ENCODE measurements around the gene CARS2. TPM values are rescaled to one million over a fixed set of nuclear protein-coding genes. Genes with fewer than 3 reads are reported as not detected.

Gene CARS2
- total RNA-seq, 1 experiment from 2014 or later = 41.9 TPM

- no peaks in the 10 kb centered on the region for H3K79me2 ChIP-seq (ENCODE audit: insufficient read depth, low read length)
- H3K4me1 ChIP-seq (ENCODE audit: insufficient read depth, low read length) = no peaks in the 10 kb centered on the region
- Mint-ChIP-seq H3K4me1 (no peaks in the 10 kb centered on the region), H3K27ac (no peak overlapping the region), H3K9me3 (peaks cover 26 to 35% of the 10 kb centered on the region in 2 experiments), H3K27me3 (ENCODE audit: low read depth) (no peaks in the 10 kb centered on the region), H3K36me3 (ENCODE audit: insufficient read depth in 1 of 3, low read depth in 3 of 3) (peaks cover 17 to 28% (median 23%) of the 10 kb centered on the region in 3 experiments), H3K4me3 (no peak overlapping the region)
- no peak overlapping the region for H3K4me2 ChIP-seq (ENCODE audit: insufficient read depth, insufficient read length, low read length)
- H2BK5ac ChIP-seq (ENCODE audit: insufficient read length, low read length) = no peak overlapping the region
- H3K9me3 ChIP-seq (ENCODE audit: control insufficient read depth, low read depth, low read length) = peaks cover 7% of the 10 kb centered on the region
- H2AFZ ChIP-seq (ENCODE audit: low read length) = no peak overlapping the region
- no peak overlapping the region for H3K56ac ChIP-seq (ENCODE audit: insufficient read length, low read depth, low read length)
- no peak for TF ChIP-seq CTCF (conservative IDR thresholded peaks at IDR 0.05)
- no peak for DNase-seq
- H3K27ac ChIP-seq (ENCODE audit: insufficient read length, low read depth, low read length) = no peak overlapping the region
- no peak overlapping the region for H3T11ph ChIP-seq (ENCODE audit: low read length)
- H2BK15ac ChIP-seq (ENCODE audit: low read depth, low read length) = no peak overlapping the region
- H3K9ac ChIP-seq (ENCODE audit: extremely low read depth, insufficient read length, low read length) = no peak overlapping the region
- no peak overlapping the region for H4K5ac ChIP-seq (ENCODE audit: insufficient read length, low read depth, low read length)
- no peak overlapping the region for H3K18ac ChIP-seq (ENCODE audit: insufficient read length, low read depth, low read length)
- no peak overlapping the region for H2BK120ac ChIP-seq (ENCODE audit: low read depth, low read length, poor library complexity, severe bottlenecking)
- H2BK20ac ChIP-seq (ENCODE audit: low read depth, low read length, poor library complexity, severe bottlenecking) = no peak overlapping the region
- H3K23ac ChIP-seq (ENCODE audit: insufficient read length, low read depth, low read length) = no peak overlapping the region
- no peak overlapping the region for H2AK5ac ChIP-seq (ENCODE audit: insufficient read length, low read length)
- H4K91ac ChIP-seq (ENCODE audit: insufficient read length, low read depth, low read length) = no peak overlapping the region
- H3K27me3 ChIP-seq (ENCODE audit: insufficient read depth, low read length) = no peaks in the 10 kb centered on the region
- no peaks in the 10 kb centered on the region for H3K23me2 ChIP-seq (ENCODE audit: insufficient read length, low read depth, low read length, poor library complexity, severe bottlenecking)
- H2BK12ac ChIP-seq (ENCODE audit: insufficient read length, low read depth, low read length) = no peak overlapping the region
- H3K14ac ChIP-seq (ENCODE audit: insufficient read depth, low read length) = no peak overlapping the region
- no peaks in the 10 kb centered on the region for H3K79me1 ChIP-seq (ENCODE audit: insufficient read depth, low read depth, low read length, poor library complexity, severe bottlenecking)
- H4K8ac ChIP-seq (replicated peaks; ENCODE audit: insufficient read length, low read depth, low read length) = no peak overlapping the region
- H4K20me1 ChIP-seq (ENCODE audit: control insufficient read depth, insufficient read depth, insufficient read length) = no peaks in the 10 kb centered on the region
- H3K4ac ChIP-seq (ENCODE audit: low read depth, low read length) = no peak overlapping the region
Measured at GRCh38 chr13:110737555-110737954, 31.6 kb upstream of the CARS2 start.
